ENCODE results near the gene B4GALT4.
"Not testable (repeated sequence)": the region's sequence is repeated elsewhere in the genome, so short reads cannot be mapped to it uniquely, and the experiment has no call there.

B4GALT4 gene

GRCh38 chr3:119240591-119241434 is at the start of gene B4GALT4:
B4GALT4 (minus strand) TSS chr3:119240878; CDS start chr3:119230099, 10,779 bp downstream.
- peak; percentile 89 for DNase-seq (ENCODE audit: low spot score)

- no peak for DNase-seq (ENCODE audit: low spot score)
These were observed 48.7 kb upstream of the B4GALT4 start for GRCh38 chr3:119289404-119289770.

GRCh38 chr3:119288669-119289403 is 48.2 kb upstream of the B4GALT4 start:
- no peak for DNase-seq (ENCODE audit: low spot score)

GRCh38 chr3:119279584-119280243 is 39.0 kb upstream of the B4GALT4 start:
- DNase-seq (ENCODE audit: low spot score): no peak

GRCh38 chr3:119279101-119279554 is 38.5 kb upstream of the B4GALT4 start:
- no peak for DNase-seq (ENCODE audit: low spot score)

DNA sequence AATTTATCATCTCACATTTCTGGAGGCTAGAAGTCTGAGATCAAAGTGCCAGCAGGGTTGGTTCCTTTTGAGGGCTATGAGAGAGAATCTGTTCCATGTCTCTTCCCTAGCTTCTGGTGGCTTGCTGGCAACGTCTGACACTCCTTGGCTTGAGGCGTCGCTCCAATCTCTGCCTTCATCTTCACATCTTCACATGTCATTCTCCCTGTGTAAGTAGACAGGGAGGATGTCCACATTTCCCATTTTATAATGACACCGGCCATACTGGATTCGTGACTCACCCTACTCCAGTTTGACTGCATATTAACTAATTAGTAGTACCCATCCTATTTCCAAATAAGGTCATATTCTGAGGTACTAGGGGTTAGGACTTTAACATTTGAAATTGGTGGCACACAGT is 36.0 kb upstream of the B4GALT4 start:
- DNase-seq (ENCODE audit: low spot score): no peak

DNA sequence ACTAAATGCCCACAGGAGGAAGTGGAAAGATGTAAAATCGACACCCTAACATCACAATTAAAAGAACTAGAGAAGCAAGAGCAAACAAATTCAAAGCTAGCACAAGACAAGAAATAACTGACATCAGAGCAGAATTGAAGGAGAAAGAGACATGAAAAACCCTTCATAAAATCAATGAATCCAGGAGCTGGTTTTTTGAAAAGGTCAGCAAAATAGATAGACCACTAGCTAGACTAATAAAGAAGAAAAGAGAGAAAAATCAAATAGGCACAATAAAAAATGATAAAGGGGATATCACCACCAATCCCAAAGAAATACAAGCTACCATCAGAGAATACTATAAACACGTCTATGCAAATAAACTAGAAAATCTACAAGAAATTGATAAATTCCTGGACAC is 29.5 kb upstream of the B4GALT4 start:
- not testable (repeated sequence) for DNase-seq (ENCODE audit: low spot score)

- no peak for DNase-seq (ENCODE audit: low spot score)
These were observed 20.4 kb upstream of the B4GALT4 start for GRCh38 chr3:119261055-119261454.

DNA sequence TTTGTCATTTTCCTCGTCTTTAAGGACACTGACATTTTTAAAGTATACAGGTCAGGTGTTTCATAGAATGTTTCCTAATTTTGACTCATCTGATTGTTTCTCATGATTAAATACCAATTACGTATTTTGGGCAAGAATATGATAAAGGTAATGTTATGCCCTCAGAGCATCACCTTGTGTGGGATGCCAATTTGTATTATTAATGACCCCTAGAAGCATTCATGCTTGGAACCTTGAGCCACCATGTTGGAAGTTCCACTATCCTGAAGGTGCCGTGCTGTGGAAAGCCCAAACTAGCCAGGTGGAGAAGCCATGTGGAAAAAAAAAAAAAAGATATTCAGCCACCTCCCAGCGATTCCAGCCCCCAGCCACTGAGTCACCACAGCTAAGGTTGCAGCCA is 19.1 kb upstream of the B4GALT4 start:
- no peak for DNase-seq (ENCODE audit: low spot score)

DNA sequence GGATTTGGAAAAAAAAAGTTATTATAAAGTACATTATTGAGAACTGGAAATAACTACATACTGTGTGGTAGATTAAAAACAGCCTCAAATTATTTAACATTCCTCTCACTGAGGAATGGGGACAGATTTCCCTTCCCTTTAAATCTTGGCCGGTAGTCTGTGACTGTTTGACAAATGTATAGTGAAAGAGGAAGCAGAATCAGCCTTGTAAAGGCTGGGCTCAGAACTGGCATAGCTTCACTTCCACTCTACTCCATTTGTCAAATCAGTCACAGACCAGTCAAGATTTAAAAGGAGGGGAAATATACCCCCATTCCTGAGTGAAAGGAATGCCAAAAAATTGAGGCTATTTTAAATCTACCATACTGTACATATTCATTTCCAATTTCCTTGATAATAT is 18.2 kb upstream of the B4GALT4 start:
- DNase-seq (ENCODE audit: low spot score): no peak

DNA sequence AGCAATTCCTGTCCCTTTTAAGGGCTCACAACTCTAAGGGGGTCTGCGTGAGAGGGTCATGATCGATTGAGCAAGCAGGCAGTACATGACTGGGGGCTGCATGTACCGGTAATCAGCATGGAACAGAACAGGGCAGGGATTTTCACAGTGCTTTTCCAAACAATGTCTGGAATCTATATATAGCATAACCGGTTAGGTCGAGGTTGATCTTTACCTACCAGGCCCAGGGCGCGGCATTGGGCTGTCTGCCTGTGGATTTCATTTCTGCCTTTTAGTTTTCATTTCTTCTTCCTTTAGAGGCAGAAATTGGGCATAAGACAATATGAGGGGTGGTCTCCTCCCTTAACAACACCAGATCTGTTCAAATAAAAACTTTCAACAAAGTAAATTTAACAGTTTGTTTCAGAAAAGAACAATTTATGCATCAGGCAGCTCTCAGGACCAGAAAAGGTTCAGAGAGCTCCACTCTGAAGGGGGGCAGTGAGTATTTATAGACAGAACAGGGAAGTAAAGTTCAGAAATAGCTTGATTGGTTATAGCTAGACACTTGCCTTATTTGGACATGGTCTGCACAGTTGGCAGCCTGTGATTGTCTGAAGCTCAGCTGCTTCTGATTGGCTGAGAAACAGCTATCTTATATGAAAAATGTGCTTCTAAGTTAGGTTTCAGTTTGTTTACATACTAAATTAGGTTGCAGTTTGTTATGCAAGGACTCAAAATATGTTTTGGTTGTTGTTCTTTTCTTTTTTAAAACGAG is 17.2 kb upstream of the B4GALT4 start:
- DNase-seq (ENCODE audit: low spot score): no peak

- no peak for DNase-seq (ENCODE audit: low spot score)
These were observed 16.4 kb upstream of the B4GALT4 start for GRCh38 chr3:119257111-119257510.

DNA sequence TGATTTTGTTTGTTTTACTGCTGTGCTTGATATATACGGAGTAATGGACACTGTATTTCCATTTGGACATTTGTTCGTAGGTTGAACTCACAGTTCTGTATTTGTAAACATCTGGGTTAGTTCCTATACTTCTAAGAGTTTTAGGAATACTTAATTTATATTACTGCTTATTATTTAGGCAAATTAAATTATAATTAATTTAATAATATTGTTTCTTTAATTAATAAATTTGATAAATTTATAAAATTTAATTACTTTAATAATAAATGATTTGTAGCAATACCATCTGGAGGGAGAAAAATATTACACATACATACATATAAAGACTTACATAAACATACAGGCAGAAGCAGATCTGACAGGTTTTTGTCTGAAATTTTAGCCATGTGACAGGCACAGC is 14.5 kb upstream of the B4GALT4 start:
- no peak for DNase-seq (ENCODE audit: low spot score)

DNA sequence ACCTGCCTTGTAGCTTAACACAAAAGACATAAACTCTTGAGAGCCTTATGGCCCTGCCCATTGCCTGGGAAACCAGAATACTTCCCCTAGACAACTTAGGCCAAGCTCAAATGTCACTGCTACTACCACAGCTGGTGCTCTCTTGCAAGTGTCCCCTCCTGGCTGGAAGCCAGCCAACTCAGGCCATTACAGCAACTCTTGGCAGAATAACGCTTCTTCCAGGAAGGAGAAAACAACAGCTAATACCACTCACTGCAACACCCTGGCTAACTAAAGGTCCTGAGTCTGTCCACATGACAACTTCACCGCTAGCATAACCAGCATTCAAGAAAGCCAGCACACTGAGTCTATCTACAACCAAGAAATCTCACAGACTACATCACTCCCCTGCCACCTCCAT is 5.1 kb upstream of the B4GALT4 start:
- no peak for DNase-seq (ENCODE audit: low spot score)

GRCh38 chr3:119243712-119244111 is 3.0 kb upstream of the B4GALT4 start:
- DNase-seq (ENCODE audit: low spot score): no peak

DNA sequence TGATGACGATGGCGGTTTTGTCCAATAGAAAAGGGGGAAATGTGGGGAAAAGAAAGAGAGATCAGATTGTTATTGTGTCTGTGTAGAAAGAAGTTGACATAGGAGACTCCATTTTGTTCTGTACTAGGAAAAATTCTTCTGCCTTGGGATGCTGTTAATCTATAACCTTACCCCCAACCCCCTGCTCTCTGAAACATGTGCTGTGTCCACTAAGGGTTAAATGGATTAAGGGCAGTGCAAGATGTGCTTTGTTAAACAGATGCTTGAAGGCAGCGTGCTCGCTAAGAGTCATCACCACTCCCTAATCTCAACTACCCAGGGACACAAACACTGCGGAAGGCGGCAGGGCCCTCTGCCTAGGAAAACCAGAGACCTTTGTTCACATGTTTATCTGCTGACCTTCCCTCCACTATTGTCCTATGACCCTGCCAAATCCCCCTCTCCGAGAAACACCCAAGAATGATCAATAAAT is 2.4 kb upstream of the B4GALT4 start:
- not testable (repeated sequence) for DNase-seq (ENCODE audit: low spot score)

GRCh38 chr3:119242387-119243057 is 1.8 kb upstream of the B4GALT4 start:
- not testable (repeated sequence) for DNase-seq (ENCODE audit: low spot score)

GRCh38 chr3:119240101-119240590 is 532 bp downstream of the B4GALT4 start:
- DNase-seq (ENCODE audit: low spot score): peak; percentile 32

- peak; percentile 5 for DNase-seq (ENCODE audit: low spot score)
These were observed 1.4 kb downstream of the B4GALT4 start for GRCh38 chr3:119239206-119239820.

DNA sequence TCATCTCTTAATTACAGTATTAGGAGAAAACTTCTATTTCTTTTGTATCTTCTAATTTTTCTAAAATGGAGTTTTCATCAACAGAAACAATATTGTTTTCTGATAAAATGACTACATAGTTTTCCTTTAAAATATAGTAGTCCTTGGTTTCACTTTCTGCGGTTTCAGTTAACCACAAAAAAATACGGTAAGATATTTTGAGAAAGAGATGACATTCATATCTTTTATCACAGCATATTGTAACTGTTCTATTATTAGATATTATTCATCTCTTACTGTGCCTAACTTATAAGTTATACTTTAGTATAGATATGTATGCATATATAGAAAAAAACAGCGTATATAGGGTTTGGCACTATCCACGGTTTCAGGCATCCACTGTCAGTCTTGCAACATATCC is 2.3 kb downstream of the B4GALT4 start:
- no peak for DNase-seq (ENCODE audit: low spot score)

GRCh38 chr3:119237299-119237698 is 3.4 kb downstream of the B4GALT4 start:
- DNase-seq (ENCODE audit: low spot score): no peak

Data from RKO (cell line).